GM19035 (cell line): ENCODE measurements around the gene INTS6.
"Not testable (repeated sequence)": the region's sequence is repeated elsewhere in the genome, so short reads cannot be mapped to it uniquely, and the experiment has no call there.

ENCODE experiments used
- ATAC-seq: cut with Tn5 transposase; IDR thresholded peaks from one replicate; pipeline ENCODE4 v1.9.1; 2021; ENCODE audit not compliant: unreplicated experiment

Gene INTS6

GRCh38 chr13:51417716-51418115 lies 35.1 kb downstream of the INTS6 start:
- ATAC-seq, result no peak

- ATAC-seq, result no peak
These were observed 36.7 kb downstream of the INTS6 start for GRCh38 chr13:51416107-51416506.

GRCh38 chr13:51415339-51415738 lies 37.5 kb downstream of the INTS6 start:
- ATAC-seq, result not testable (repeated sequence)

GRCh38 chr13:51412431-51412830 lies 40.4 kb downstream of the INTS6 start:
- no peak for ATAC-seq

GRCh38 chr13:51405176-51405575 lies 47.7 kb downstream of the INTS6 start:
- no peak for ATAC-seq

GRCh38 chr13:51397262-51397941 lies 55.4 kb downstream of the INTS6 start:
- no peak for ATAC-seq

GRCh38 chr13:51396352-51396751 lies 56.5 kb downstream of the INTS6 start:
- ATAC-seq, result no peak

GRCh38 chr13:51394724-51395123 lies 58.1 kb downstream of the INTS6 start:
- no peak for ATAC-seq

GRCh38 chr13:51385114-51385513 lies 67.7 kb downstream of the INTS6 start:
- no peak for ATAC-seq

- ATAC-seq, result no peak
These were observed 72.6 kb downstream of the INTS6 start for GRCh38 chr13:51380269-51380668.

- no peak for ATAC-seq
These were observed 79.4 kb downstream of the INTS6 start for GRCh38 chr13:51373451-51373850.

- no peak for ATAC-seq
These were observed 81.0 kb downstream of the INTS6 start for GRCh38 chr13:51371768-51372399.

GRCh38 chr13:51370811-51371210 lies 82.0 kb downstream of the INTS6 start:
- ATAC-seq, result no peak

GRCh38 chr13:51370116-51370515 lies 82.7 kb downstream of the INTS6 start:
- no peak for ATAC-seq

- no peak for ATAC-seq
These were observed 88.3 kb downstream of the INTS6 start for GRCh38 chr13:51364404-51365008.

- ATAC-seq, result no peak
These were observed 89.2 kb downstream of the INTS6 start for GRCh38 chr13:51363625-51364024.

GRCh38 chr13:51361106-51361505 lies 91.7 kb downstream of the INTS6 start:
- ATAC-seq, result no peak

GRCh38 chr13:51360489-51360888 lies 92.3 kb downstream of the INTS6 start:
- no peak for ATAC-seq

- ATAC-seq, result no peak
These were observed 93.5 kb downstream of the INTS6 start for GRCh38 chr13:51359352-51359751.

GRCh38 chr13:51357928-51358595 lies 94.8 kb downstream of the INTS6 start:
- no peak for ATAC-seq

GRCh38 chr13:51355217-51355616 lies 97.6 kb downstream of the INTS6 start:
- ATAC-seq, result no peak

GRCh38 chr13:51349016-51349415 lies 103.8 kb downstream of the INTS6 start:
- ATAC-seq, result no peak
